VCaP (cell line): ENCODE results near the gene GPHN.

Experiments used
- H3K27ac ChIP-seq: fragments of 450-650 bp; 2 replicates; pipeline ENCODE4 v1.5.1; 2017
- CTCF ChIP-seq: fragments of 450-650 bp; conservative IDR thresholded peaks from 2 replicates; pipeline ENCODE4 v1.5.1; 2017; ENCODE audit warnings: mild to moderate bottlenecking, moderate library complexity

Gene GPHN

DNA sequence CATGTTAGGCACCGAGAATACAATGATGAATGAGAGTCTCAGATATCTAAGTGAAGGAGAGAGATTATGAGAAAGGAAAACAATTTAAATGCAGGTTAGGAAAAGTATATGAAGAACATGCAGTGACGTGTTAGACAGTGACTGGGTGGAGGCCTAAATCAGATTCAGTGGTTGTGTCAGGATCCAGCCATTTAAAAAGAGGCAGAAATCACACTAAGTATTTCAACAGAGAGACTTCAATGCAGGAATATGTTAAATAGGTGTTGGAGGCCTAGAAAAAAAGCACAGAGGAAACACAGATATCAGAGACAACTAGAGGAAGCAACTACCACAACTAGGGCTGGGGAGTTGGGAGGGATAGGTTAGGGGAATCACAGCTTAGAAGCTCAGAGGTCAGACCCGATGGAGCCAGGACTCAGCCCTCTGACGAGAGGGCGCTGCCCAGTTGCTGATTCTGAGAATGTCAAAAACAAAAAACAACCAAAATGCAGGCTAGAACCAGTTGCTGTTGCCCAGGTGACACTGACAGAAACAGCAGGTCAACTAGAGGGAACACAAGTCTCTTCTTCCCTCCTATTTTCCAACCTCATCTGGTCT, 678.3 kb downstream of the GPHN start:
- no peak overlapping the region for H3K27ac ChIP-seq

GRCh38 chr14:67186789-67187584, 679.0 kb downstream of the GPHN start:
- no peak overlapping the region for H3K27ac ChIP-seq
- no peak for TF ChIP-seq CTCF

More for the DNA sequence above, 678.3 kb downstream of the GPHN start:
- TF ChIP-seq CTCF: no peak

- TF ChIP-seq CTCF: no peak
- H3K27ac ChIP-seq: no peak overlapping the region
Measured at GRCh38 chr14:67187826-67188225, 679.9 kb downstream of the GPHN start.

- no peak for TF ChIP-seq CTCF
- H3K27ac ChIP-seq: no peak overlapping the region
Measured at GRCh38 chr14:67188326-67188725, 680.4 kb downstream of the GPHN start.

DNA sequence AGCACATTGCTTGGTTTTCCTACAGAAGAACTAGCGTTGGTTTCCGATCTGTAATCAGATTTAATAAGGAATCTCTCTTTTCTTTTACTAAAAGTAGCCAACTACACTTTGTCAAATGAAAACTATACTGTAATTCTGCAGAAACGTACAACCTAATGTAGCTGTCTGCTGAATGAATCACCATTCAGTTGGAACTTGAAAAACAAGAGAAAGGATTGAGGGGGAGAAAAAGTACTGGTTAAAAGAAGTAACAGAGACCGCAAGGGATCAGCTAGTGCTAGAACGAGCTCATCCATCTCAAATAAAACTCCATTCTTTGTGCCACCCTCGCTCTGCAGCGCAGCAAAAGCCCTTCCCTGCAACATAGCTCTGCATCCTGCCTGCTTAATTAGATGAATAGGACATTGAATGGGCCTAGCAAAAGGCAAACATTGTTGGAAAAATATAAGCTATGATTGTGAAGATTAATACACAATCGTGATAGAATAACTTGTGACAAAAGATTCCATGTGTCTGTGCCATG, 683.9 kb downstream of the GPHN start:
- no peak for TF ChIP-seq CTCF
- no peak overlapping the region for H3K27ac ChIP-seq

GRCh38 chr14:67192366-67192765, 684.4 kb downstream of the GPHN start:
- TF ChIP-seq CTCF: no peak
- no peak overlapping the region for H3K27ac ChIP-seq

GRCh38 chr14:67195279-67195678, 687.3 kb downstream of the GPHN start:
- no peak for TF ChIP-seq CTCF
- no peak overlapping the region for H3K27ac ChIP-seq
